Measurements from ENCODE around the gene SPATA31C1.

- TF ChIP-seq EZH2 (IDR thresholded peaks at IDR 0.05; ENCODE audit: low read length, missing control alignments) (no peak), CTCF (conservative IDR thresholded peaks at IDR 0.05 in 1 of 2, IDR thresholded peaks at IDR 0.05 in 1 of 2; ENCODE audit: low read depth in 1 of 2, low read length in 2 of 2) (no peak)
These were observed 40.1 kb downstream of the SPATA31C1 start for GRCh38 chr9:87957839-87958238.

Data from fibroblast of lung (primary cell).